Activated naive CD4-positive, alpha-beta T cell treated with anti-CD3 and anti-CD28 coated beads for 36 hours (primary cell): Measurements from ENCODE around the gene SEMA4G. TPM values are rescaled to one million over a fixed set of nuclear protein-coding genes. Genes with fewer than 3 reads are reported as not detected.

Experiments
- CTCF ChIA-PET: fragments of 350-600 bp; sonication (Branson Sonifier 250); formaldehyde crosslinking; loops from one replicate; lab custom pipeline; 2021; ENCODE audit warnings: antibody characterized with exemption; lab: Charles Lee
- DNase-seq: peaks from one replicate; pipeline ENCODE4 v3.0.0-alpha.2; 2020
- H3K27ac Mint-ChIP-seq: one replicate; pipeline ENCODE4 v1.8.0; 2021; ENCODE audit warnings: mild to moderate bottlenecking, mixed read lengths
- H3K27me3 Mint-ChIP-seq: one replicate; pipeline ENCODE4 v1.8.0; 2021; ENCODE audit warnings: low read depth, mixed read lengths
- H3K36me3 Mint-ChIP-seq: one replicate; pipeline ENCODE4 v1.8.0; 2021; ENCODE audit warnings: low read depth, mixed read lengths
- H3K4me1 Mint-ChIP-seq: one replicate; pipeline ENCODE4 v1.8.0; 2021; ENCODE audit warnings: low read depth, mixed read lengths
- H3K4me3 Mint-ChIP-seq: one replicate; pipeline ENCODE4 v1.8.0; 2021; ENCODE audit warnings: mild to moderate bottlenecking, moderate library complexity, mixed read lengths
- H3K9me3 Mint-ChIP-seq: one replicate; pipeline ENCODE4 v1.8.0; 2021; ENCODE audit warnings: mixed read lengths
- intact Hi-C: fragments of 100-400 bp; cut with micrococcal nuclease; formaldehyde crosslinking; loops from one replicate; pipeline ENCODE4 v1.15.1; 2023
- total RNA-seq, 2 experiments: library from RNA; stranded (reverse); gene quantifications; one replicate each; pipeline ENCODE4 v1.2.3, GENCODE V29; 2021

Gene SEMA4G
- total RNA-seq, 2 experiments from 2014 or later, result 0.48 to 0.59 TPM

DNA sequence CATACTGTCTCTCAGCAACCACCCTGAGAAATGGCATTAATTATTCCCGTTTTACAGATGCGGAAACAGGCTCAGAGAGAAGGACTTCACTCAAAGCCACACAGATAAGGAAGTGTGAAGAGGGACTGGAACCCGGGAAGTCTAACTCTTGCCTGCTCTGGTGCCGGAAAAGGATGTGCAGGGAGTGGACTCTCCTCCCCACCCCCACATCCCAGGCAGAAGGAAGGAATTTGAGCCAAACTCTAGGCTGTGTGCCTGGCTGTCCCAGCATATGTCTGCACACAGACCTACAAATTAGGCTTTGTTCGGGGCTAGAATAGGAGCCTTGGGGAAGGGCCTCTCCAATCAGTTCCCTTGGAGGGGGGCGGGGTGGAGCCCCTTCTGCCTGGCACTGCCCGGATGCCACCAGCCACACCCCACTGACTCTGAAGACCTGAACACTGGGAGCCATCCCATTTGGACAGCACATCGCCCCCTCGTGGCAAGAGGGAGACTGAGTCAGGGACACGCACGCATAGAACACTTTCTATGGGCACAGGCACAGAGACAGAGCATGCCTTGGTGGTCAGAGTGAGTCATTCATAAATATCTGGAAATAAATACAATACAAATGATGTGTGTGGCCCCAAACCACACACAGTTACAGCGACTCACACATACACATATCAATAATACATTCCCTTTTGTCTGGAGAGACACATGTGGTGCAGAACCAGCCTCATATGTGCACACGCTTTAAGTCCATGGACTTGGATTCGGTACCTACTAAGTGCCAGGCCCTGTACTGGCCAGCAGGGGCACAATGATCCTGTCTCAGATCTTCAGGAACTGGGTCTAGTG lies 43.4 kb downstream of the SEMA4G start:
- Mint-ChIP-seq H3K9me3 (no peaks in the 10 kb centered on the region), H3K27me3 (peaks cover 29% of the 10 kb centered on the region), H3K27ac (no peak overlapping the region), H3K4me3 (no peak overlapping the region), H3K36me3 (no peaks in the 10 kb centered on the region), H3K4me1 (peaks cover 12% of the 10 kb centered on the region)
- DNase-seq, result peak; percentile 85
- intact Hi-C loops, result loop anchor here (5.0 kb wide), 3 partner anchors 45 to 270 kb away; partner anchors contain the start of gene SEMA4G
- CTCF ChIA-PET, result interaction anchor here (0.9 to 1.9 kb wide), 4 partner anchors 9 to 30 kb away, joined by 3 to 11 read pairs (median 5); no protein-coding TSS in a partner anchor

DNA sequence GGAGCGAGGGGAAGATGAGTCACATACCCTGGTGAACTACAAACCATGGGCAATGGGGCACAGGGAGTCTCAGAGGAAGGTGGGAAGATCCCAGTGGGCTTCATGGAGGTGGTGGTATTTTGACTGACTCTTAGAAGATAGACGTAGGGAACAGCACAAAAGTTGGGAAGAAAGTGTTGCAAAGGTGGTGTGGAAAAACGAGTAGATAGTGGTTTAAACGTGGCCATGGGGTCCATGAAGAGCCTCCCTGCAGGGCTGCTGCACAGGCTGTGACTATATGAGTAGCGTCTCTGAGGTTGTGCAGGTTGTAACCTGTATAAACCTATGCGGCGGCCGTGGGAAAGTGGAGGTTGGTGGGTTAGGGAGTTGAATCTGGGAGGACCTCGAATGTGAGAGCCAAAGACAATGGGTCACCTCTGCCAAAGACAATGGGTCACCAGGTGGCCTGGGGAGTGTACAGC lies 44.1 kb downstream of the SEMA4G start:
- intact Hi-C loops, result loop anchor here (5.0 kb wide), 3 partner anchors 46 to 271 kb away; partner anchors contain the start of gene SEMA4G
- H3K36me3 Mint-ChIP-seq, result no peaks in the 10 kb centered on the region
- DNase-seq, result no peak
- H3K4me3 Mint-ChIP-seq, result no peak overlapping the region
- H3K27ac Mint-ChIP-seq, result no peak overlapping the region
- H3K9me3 Mint-ChIP-seq, result no peaks in the 10 kb centered on the region
- peaks cover 13% of the 10 kb centered on the region for H3K4me1 Mint-ChIP-seq
- CTCF ChIA-PET, result interaction anchor here (0.7 to 7.2 kb wide), 15 partner anchors 8 to 137 kb away, joined by 3 to 94 read pairs (median 7); partner anchors contain the start of genes LZTS2, PDZD7 and SFXN3
- peaks cover 35% of the 10 kb centered on the region for H3K27me3 Mint-ChIP-seq

DNA sequence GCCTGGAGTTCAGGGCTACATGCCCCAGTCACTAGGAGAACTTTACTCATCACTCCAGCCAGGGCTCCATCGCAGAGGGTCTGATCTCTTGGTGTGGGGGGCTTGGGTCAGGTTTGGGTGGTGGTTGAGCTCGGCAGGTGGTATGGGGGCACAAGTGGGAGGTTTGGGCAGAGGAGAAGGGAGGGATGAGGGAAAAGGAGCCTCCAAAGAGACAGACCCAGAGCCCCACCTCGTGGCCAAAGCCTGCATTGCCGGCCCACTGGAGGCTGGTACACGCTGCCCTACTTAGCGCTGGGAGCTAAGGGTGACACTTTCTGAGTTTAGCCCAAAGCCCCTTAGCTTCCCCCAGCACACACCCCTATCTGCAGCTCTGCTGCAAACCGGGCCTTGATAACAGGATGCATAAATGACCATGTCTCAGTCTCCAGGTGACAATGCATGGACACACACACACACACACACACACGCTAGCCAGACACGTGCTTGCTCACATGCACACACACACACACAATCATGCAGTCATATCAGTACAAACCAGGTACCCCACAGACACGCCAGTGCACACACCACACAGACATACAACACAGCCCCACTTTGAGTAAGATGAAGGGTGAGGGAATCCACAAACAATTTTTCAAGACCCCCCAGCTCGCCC lies 45.1 kb downstream of the SEMA4G start:
- no peaks in the 10 kb centered on the region for H3K9me3 Mint-ChIP-seq
- peak; percentile 85 for DNase-seq
- H3K4me3 Mint-ChIP-seq, result no peak overlapping the region
- no peaks in the 10 kb centered on the region for H3K36me3 Mint-ChIP-seq
- intact Hi-C loops, result loop anchor here (1.0 to 5.0 kb wide), 7 partner anchors 15 to 581 kb away; partner anchors contain the start of genes LZTS2 and SEMA4G
- H3K27ac Mint-ChIP-seq, result no peak overlapping the region
- CTCF ChIA-PET, result interaction anchor here (0.6 to 7.2 kb wide), 40 partner anchors 9 to 1615 kb away, joined by 3 to 94 read pairs (median 4); partner anchors contain the start of genes LZTS2, PDZD7 and SFXN3
- H3K4me1 Mint-ChIP-seq, result peaks cover 16% of the 10 kb centered on the region
- peaks cover 38% of the 10 kb centered on the region for H3K27me3 Mint-ChIP-seq

DNA sequence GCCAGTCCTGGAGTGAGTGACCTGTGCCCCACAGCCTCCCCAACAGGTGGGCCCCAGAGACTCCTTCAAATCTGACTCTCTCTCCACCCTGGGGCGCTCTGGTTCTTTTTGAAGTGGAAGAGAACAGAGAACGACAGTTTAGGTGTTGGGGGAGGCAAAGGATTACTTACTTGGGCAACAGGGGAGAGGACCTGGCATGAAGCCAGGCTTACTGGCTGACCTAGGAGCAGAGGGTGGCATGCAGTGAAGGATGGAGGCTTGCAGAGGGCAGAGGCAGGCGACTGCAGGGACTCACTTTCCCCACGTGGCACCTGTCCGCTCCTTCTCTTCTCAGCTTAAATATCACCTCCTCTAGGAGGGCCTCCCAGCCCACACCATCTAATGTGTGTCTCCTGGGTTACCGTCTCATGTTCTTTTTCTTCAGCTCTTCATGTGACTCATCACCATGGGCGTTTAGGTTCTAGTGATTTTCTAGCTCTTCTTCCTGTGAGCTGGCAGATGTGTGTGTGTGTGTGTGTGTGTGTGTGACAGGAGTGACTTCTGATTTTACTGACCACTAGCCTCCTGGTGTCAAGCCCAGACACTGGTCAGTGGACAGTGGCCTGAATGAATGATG lies 45.8 kb downstream of the SEMA4G start:
- intact Hi-C loops, result loop anchor here (1.0 to 5.0 kb wide), 7 partner anchors 16 to 582 kb away; partner anchors contain the start of genes LZTS2 and SEMA4G
- CTCF ChIA-PET, result interaction anchor here (0.7 to 7.2 kb wide), 31 partner anchors 8 to 454 kb away, joined by 3 to 94 read pairs (median 5); partner anchors contain the start of genes LZTS2, PDZD7 and SFXN3
- no peak overlapping the region for H3K27ac Mint-ChIP-seq
- no peak for DNase-seq
- H3K9me3 Mint-ChIP-seq, result no peaks in the 10 kb centered on the region
- no peaks in the 10 kb centered on the region for H3K36me3 Mint-ChIP-seq
- H3K27me3 Mint-ChIP-seq, result peaks cover 41% of the 10 kb centered on the region
- H3K4me1 Mint-ChIP-seq, result peaks cover 18% of the 10 kb centered on the region
- H3K4me3 Mint-ChIP-seq, result no peak overlapping the region

DNA sequence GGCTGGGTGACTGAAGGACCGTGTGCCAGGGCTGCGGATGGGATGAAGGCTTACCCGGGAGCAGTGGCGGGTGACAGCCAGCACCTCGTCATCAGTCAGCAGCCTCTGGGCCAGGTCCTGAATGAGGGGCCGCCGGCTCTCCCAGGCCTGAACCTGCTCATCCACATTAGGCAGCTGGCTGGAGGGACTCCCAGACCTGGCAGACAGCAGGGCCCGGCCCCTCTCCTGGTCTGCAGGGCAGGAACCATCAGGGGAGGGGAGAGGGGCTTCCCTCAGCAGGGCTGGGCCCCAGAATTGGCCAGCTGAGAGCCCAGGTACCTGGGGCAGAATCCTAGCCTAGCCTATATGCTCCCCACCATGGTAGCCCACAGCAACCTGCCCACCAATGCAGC lies 46.3 kb downstream of the SEMA4G start:
- Mint-ChIP-seq H3K4me3 (no peak overlapping the region), H3K36me3 (no peaks in the 10 kb centered on the region), H3K9me3 (no peaks in the 10 kb centered on the region), H3K27me3 (peaks cover 41% of the 10 kb centered on the region), H3K4me1 (peaks cover 18% of the 10 kb centered on the region), H3K27ac (no peak overlapping the region)
- CTCF ChIA-PET, result interaction anchor here (1.1 to 7.2 kb wide), 15 partner anchors 8 to 82 kb away, joined by 3 to 94 read pairs (median 7); partner anchors contain the start of genes LZTS2, PDZD7 and SFXN3
- intact Hi-C loops, result loop anchor here (2.0 kb wide), 1 partner anchor 139 kb away; no protein-coding TSS in a partner anchor
- DNase-seq, result no peak

DNA sequence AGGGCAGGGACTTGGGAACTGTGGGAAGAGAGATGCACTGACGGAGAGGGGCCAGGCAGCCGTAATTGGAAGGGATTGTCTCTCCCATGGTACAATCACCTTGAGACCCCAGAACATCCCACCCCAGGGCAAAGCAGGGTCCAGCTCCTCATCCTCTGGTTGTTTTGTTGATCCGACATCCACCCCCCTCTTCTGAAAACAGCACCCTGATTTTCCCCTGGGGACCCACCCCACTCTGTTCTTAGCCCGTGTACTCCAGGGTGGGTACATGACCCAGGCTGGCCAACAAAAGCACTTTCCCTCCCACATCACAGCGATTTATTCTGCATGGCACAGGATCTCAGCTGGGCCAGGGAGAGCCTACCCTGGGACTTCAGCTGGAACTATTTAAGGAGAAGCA lies 47.5 kb downstream of the SEMA4G start:
- H3K4me3 Mint-ChIP-seq, result no peak overlapping the region
- H3K27ac Mint-ChIP-seq, result no peak overlapping the region
- H3K4me1 Mint-ChIP-seq, result peaks cover 18% of the 10 kb centered on the region
- H3K36me3 Mint-ChIP-seq, result no peaks in the 10 kb centered on the region
- no peaks in the 10 kb centered on the region for H3K9me3 Mint-ChIP-seq
- H3K27me3 Mint-ChIP-seq, result peaks cover 43% of the 10 kb centered on the region
- DNase-seq, result no peak
- intact Hi-C loops, result no loop called here
- CTCF ChIA-PET, result interaction anchor here (0.6 to 7.2 kb wide), 11 partner anchors 10 to 125 kb away, joined by 3 to 94 read pairs (median 6); partner anchors contain the start of genes LZTS2, PDZD7 and SFXN3

DNA sequence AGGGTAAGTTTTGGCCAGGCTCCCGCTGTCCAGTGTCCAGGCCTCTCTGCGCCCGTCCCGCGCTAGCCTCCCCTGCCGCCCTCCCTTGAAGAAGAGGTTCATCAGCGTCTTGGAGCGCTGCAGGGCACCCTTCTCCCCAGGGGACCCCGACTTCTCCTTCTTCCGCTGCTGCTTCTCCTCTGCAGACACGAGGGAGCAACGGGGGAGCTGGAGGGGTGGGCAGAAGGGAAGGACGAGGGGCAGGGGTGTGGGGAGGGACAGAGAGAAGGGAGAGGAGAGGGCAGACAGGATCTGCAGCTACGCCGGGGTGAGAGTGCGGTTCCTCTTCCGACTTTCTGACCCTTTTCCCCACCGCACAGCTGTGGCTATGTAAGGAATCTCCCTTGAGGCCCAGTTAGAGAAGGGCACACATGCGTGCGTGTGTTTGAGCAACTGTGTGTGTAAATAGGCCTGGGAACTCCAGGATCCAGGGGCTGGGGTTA lies 48.9 kb downstream of the SEMA4G start:
- no peak overlapping the region for H3K27ac Mint-ChIP-seq
- H3K27me3 Mint-ChIP-seq, result peaks cover 43% of the 10 kb centered on the region
- CTCF ChIA-PET, result interaction anchor here (0.5 to 7.2 kb wide), 18 partner anchors 11 to 362 kb away, joined by 3 to 94 read pairs (median 10); partner anchors contain the start of genes KAZALD1, LZTS2, PDZD7 and SFXN3

DNA sequence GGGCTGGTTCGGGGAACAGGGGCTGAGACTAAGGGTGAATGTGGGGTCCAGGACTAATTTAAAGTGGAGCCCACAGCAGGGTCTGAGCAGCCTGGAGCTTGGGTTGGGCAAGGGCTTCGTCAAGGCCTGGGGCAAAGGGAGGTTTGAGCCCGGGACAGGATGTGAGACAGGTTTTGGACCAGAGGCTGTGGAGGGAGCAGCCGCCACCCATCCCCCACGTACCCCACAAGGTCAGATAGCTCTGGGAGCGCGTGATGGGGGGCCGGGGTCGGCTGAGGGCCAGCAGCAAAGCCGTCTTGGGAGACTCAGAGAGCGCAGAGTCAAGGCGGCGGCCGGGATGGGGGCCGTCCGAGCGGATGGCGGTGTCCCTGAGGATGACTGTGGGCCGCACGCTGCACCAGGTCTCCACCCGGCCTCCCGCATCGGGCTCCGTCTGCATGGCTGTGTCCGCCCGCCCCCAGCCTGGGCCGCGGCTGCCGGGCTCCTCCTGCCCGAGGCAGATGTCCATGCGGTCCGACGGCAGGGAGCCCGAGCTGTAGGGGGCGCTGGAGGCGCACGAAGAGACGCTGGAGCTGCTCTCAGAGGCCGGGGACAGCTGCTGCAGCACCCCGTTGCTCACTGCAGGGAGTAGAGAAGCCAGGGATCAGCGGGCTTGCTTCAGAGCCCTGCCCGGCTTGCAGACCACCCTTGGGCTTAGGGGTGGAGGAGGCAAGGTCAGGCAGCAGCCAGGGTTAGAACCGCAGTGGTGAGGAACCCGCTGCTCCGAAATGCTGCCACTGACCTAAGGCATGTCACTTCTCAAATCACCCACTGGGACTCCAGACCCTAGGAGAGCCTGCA lies 49.5 kb downstream of the SEMA4G start:
- Mint-ChIP-seq H3K27ac (no peak overlapping the region), H3K9me3 (no peaks in the 10 kb centered on the region), H3K27me3 (peaks cover 41% of the 10 kb centered on the region), H3K36me3 (no peaks in the 10 kb centered on the region), H3K4me1 (peaks cover 8% of the 10 kb centered on the region), H3K4me3 (no peak overlapping the region)
- intact Hi-C loops, result loop anchor here (1.0 to 2.0 kb wide), 2 partner anchors 42 to 49 kb away; partner anchors contain the start of gene KAZALD1
- CTCF ChIA-PET, result interaction anchor here (0.6 to 7.2 kb wide), 19 partner anchors 10 to 123 kb away, joined by 3 to 94 read pairs (median 6); partner anchors contain the start of genes KAZALD1, LZTS2, PDZD7 and SFXN3
- peak; percentile 87 for DNase-seq

More for the DNA sequence above, 48.9 kb downstream of the SEMA4G start:
- H3K36me3 Mint-ChIP-seq, result no peaks in the 10 kb centered on the region
- intact Hi-C loops, result loop anchor here (2.0 kb wide), 1 partner anchor 43 kb away; the partner anchor contains the start of gene KAZALD1
- H3K4me3 Mint-ChIP-seq, result no peak overlapping the region
- DNase-seq, result no peak
- H3K4me1 Mint-ChIP-seq, result peaks cover 13% of the 10 kb centered on the region
- no peaks in the 10 kb centered on the region for H3K9me3 Mint-ChIP-seq
